ENCODE measurements around the gene ZNF891.

GRCh38 chr12:133106253-133106652 lies 23.8 kb downstream of the ZNF891 start:
- TF ChIP-seq NFYB (CRISPR knock-in tag; conservative IDR thresholded peaks at IDR 0.05; ENCODE audit: low read depth) (no peak), E2F1 (CRISPR knock-in tag; IDR thresholded peaks at IDR 0.05) (no peak), CTCF (IDR thresholded peaks at IDR 0.05) (no peak), MXD4 (CRISPR knock-in tag; IDR thresholded peaks at IDR 0.05; ENCODE audit: borderline replicate concordance) (no peak), ZNF317 (CRISPR knock-in tag; IDR thresholded peaks at IDR 0.05; ENCODE audit: borderline replicate concordance, low read depth) (no peak), FOXK1 (CRISPR knock-in tag; IDR thresholded peaks at IDR 0.05) (no peak), ZNF263 (CRISPR knock-in tag; IDR thresholded peaks at IDR 0.05; ENCODE audit: low read depth) (no peak), CBFB (CRISPR knock-in tag; IDR thresholded peaks at IDR 0.05; ENCODE audit: low read depth) (no peak), NFE2L1 (CRISPR knock-in tag; IDR thresholded peaks at IDR 0.05) (no peak), NR1H2 (CRISPR knock-in tag; IDR thresholded peaks at IDR 0.05) (no peak), HMGA2 (CRISPR knock-in tag; IDR thresholded peaks at IDR 0.05) (no peak), ESRRA (CRISPR knock-in tag; IDR thresholded peaks at IDR 0.05; ENCODE audit: borderline replicate concordance) (no peak), MAX (CRISPR knock-in tag; IDR thresholded peaks at IDR 0.05) (no peak), FOXJ3 (CRISPR knock-in tag; IDR thresholded peaks at IDR 0.05; ENCODE audit: borderline replicate concordance) (no peak)
